Measurements from ENCODE around the gene EGFL6. TPM values are rescaled to one million over a fixed set of nuclear protein-coding genes. Genes with fewer than 3 reads are reported as not detected.

EGFL6 gene
- total RNA-seq, 1 experiment from 2014 or later, result not detected

- H3F3A ChIP-seq (ENCODE audit: low read length, unreplicated experiment), result peaks cover 5% of the 10 kb centered on the region
- H3K27ac ChIP-seq (ENCODE audit: low read length), result no peak overlapping the region
- no peaks in the 10 kb centered on the region for H3K9me2 ChIP-seq (replicated peaks; ENCODE audit: low read length)
- H3K9me3 ChIP-seq (ENCODE audit: low read length), result no peaks in the 10 kb centered on the region
- ChIA-PET POLR2A (ENCODE audit: unreplicated experiment) (no interaction called here), CTCF (no interaction called here)
- intact Hi-C loops (cut with micrococcal nuclease), result loop anchor here (10.0 kb wide), 1 partner anchor 676 kb away; the partner anchor contains the start of gene TMSB4X
- ATAC-seq (no peak), DNase-seq (no peak)
- no peaks in the 10 kb centered on the region for H3K27me3 ChIP-seq (ENCODE audit: low read length)
- H2AFZ ChIP-seq (ENCODE audit: low read length), result no peak overlapping the region
- no peak overlapping the region for H3K9ac ChIP-seq (ENCODE audit: low read length)
- H4K20me1 ChIP-seq (ENCODE audit: low read length), result no peaks in the 10 kb centered on the region
- no peak overlapping the region for H3K4me3 ChIP-seq (ENCODE audit: low read length)
- no peak overlapping the region for H3K4me2 ChIP-seq (ENCODE audit: low read length)
- H3K36me3 ChIP-seq (ENCODE audit: low read depth, low read length), result no peaks in the 10 kb centered on the region
- no peaks in the 10 kb centered on the region for H3K79me2 ChIP-seq (ENCODE audit: low read length)
- peaks cover 28% of the 10 kb centered on the region for H3K4me1 ChIP-seq (ENCODE audit: insufficient read depth, low read length)
- TF ChIP-seq, protein P1, sequence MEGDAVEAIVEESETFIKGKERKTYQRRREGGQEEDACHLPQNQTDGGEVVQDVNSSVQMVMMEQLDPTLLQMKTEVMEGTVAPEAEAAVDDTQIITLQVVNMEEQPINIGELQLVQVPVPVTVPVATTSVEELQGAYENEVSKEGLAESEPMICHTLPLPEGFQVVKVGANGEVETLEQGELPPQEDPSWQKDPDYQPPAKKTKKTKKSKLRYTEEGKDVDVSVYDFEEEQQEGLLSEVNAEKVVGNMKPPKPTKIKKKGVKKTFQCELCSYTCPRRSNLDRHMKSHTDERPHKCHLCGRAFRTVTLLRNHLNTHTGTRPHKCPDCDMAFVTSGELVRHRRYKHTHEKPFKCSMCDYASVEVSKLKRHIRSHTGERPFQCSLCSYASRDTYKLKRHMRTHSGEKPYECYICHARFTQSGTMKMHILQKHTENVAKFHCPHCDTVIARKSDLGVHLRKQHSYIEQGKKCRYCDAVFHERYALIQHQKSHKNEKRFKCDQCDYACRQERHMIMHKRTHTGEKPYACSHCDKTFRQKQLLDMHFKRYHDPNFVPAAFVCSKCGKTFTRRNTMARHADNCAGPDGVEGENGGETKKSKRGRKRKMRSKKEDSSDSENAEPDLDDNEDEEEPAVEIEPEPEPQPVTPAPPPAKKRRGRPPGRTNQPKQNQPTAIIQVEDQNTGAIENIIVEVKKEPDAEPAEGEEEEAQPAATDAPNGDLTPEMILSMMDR (conservative IDR thresholded peaks at IDR 0.05; ENCODE audit: low read depth, low read length), result no peak
- TF ChIP-seq EZH2 (IDR thresholded peaks at IDR 0.05; ENCODE audit: low read length, unreplicated experiment), result no peak
- no TSS peak for BruUV-seq (replicated peaks)
Measured at GRCh38 chrX:13650318-13650717, 80.9 kb downstream of the EGFL6 start.

- Histone ChIP-seq H3K4me1 (ENCODE audit: insufficient read depth, low read length) (peaks cover 28% of the 10 kb centered on the region), H2AFZ (ENCODE audit: low read length) (no peak overlapping the region), H3K36me3 (ENCODE audit: low read depth, low read length) (no peaks in the 10 kb centered on the region), H3K9me2 (replicated peaks; ENCODE audit: low read length) (no peaks in the 10 kb centered on the region), H3K79me2 (ENCODE audit: low read length) (no peaks in the 10 kb centered on the region), H3F3A (ENCODE audit: low read length, unreplicated experiment) (peaks cover 5% of the 10 kb centered on the region), H3K4me3 (ENCODE audit: low read length) (no peak overlapping the region), H3K27me3 (ENCODE audit: low read length) (no peaks in the 10 kb centered on the region), H3K9ac (ENCODE audit: low read length) (peak overlapping the region; percentile 40; the same call in 1 of the 2 replicates), H4K20me1 (ENCODE audit: low read length) (no peaks in the 10 kb centered on the region), H3K4me2 (ENCODE audit: low read length) (peak overlapping the region; percentile 91), H3K9me3 (ENCODE audit: low read length) (no peaks in the 10 kb centered on the region), H3K27ac (ENCODE audit: low read length) (peak overlapping the region; percentile 98)
- ChIA-PET CTCF (interaction anchor here (0.9 kb wide), 1 partner anchor 144 kb away, joined by 3 read pairs; no protein-coding TSS in a partner anchor), POLR2A (ENCODE audit: unreplicated experiment) (no interaction called here)
- BruUV-seq (replicated peaks), result no TSS peak
- intact Hi-C loops (cut with micrococcal nuclease), result loop anchor here (10.0 kb wide), 1 partner anchor 676 kb away; the partner anchor contains the start of gene TMSB4X
- no peak for ATAC-seq
- no peak for TF ChIP-seq EZH2phosphoT487 (IDR thresholded peaks at IDR 0.05; ENCODE audit: borderline replicate concordance, low read length)
- TF ChIP-seq, protein P1 (conservative IDR thresholded peaks at IDR 0.05; ENCODE audit: low read depth, low read length), result no peak
- peak; percentile 48 for DNase-seq
Measured at GRCh38 chrX:13651150-13651549, 81.7 kb downstream of the EGFL6 start.

GRCh38 chrX:13652287-13652793 is 82.9 kb downstream of the EGFL6 start:
- peak overlapping the region; percentile 91 for H3K4me2 ChIP-seq (ENCODE audit: low read length)
- BruUV-seq (replicated peaks), result TSS peak; percentile 82
- peak overlapping the region; percentile 92 for H3K9ac ChIP-seq (ENCODE audit: low read length)
- no peaks in the 10 kb centered on the region for H3K79me2 ChIP-seq (ENCODE audit: low read length)
- H3K4me1 ChIP-seq (ENCODE audit: insufficient read depth, low read length), result peaks cover 28% of the 10 kb centered on the region
- peak overlapping the region; percentile 50 for H2AFZ ChIP-seq (ENCODE audit: low read length)
- no peaks in the 10 kb centered on the region for H3K9me2 ChIP-seq (replicated peaks; ENCODE audit: low read length)
- intact Hi-C loops (cut with micrococcal nuclease), result loop anchor here (2.0 to 10.0 kb wide), 2 partner anchors 82 to 678 kb away; partner anchors contain the start of genes OFD1, TMSB4X and TRAPPC2
- H3K27ac ChIP-seq (ENCODE audit: low read length), result peak overlapping the region; percentile 98
- DNase-seq, result peak; percentile 88
- no peak for TF ChIP-seq EZH2phosphoT487 (IDR thresholded peaks at IDR 0.05; ENCODE audit: borderline replicate concordance, low read length)
- TF ChIP-seq, protein P1 (conservative IDR thresholded peaks at IDR 0.05; ENCODE audit: low read depth, low read length), result no peak
- TF ChIP-seq EZH2 (IDR thresholded peaks at IDR 0.05; ENCODE audit: low read length, unreplicated experiment), result no peak
- no peaks in the 10 kb centered on the region for H3K36me3 ChIP-seq (ENCODE audit: low read depth, low read length)
- peak; percentile 63 for ATAC-seq
- no peaks in the 10 kb centered on the region for H3K27me3 ChIP-seq (ENCODE audit: low read length)
- H3F3A ChIP-seq (ENCODE audit: low read length, unreplicated experiment), result peaks cover 5% of the 10 kb centered on the region
- ChIA-PET POLR2A (ENCODE audit: unreplicated experiment) (no interaction called here), CTCF (no interaction called here)
- no peaks in the 10 kb centered on the region for H3K9me3 ChIP-seq (ENCODE audit: low read length)
- no peaks in the 10 kb centered on the region for H4K20me1 ChIP-seq (ENCODE audit: low read length)
- peak overlapping the region; percentile 82 for H3K4me3 ChIP-seq (ENCODE audit: low read length)

Data from PC-3 (cell line).